Stimulated activated CD8-positive, alpha-beta memory T cell treated with anti-CD3 and anti-CD28 coated beads, Interleukin-7, amount 100 ng/mL, for 24 hours (primary cell): Measurements from ENCODE around the gene UBE2G2.

Experiments used
- DNase-seq: peaks from one replicate; pipeline ENCODE4 v3.0.0-alpha.2; 2020; ENCODE audit warnings: low read depth

UBE2G2 gene

DNA sequence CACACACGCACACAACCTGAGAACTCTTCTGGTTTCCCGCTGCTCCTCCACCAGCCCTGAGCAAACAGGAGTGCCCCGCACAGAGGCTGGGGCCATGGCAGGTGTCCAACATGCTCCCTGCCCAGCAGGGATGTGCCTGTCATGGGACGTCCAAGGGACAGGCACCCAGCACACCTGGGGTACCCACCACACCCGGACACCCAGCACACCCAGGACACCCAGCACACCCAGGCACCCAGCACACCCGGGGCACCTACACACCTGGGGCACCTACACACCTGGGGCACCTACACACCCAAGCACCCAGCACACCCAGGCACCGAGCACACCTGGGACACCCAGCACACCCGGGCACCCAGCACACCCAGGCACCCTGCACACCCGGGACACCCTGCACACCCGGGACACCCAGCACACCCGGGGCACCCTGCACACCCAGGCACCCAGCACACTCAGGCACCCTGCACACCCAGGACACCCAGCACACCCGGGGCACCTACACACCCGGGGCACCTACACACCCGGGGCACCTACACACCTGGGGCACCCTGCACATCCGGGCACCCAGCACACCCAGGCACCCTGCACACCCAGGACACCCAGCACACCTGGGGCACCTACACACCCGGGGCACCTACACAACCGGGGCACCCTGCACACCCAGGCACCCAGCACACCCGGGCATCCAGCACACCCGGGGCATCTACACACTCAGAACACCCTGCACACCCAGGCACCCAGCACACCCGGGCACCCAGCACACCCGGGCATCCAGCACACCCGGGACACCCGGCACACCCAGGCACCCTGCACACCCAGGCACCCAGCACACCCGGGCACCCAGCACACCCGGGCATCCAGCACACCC, 37.9 kb downstream of the UBE2G2 start:
- no peak for DNase-seq

- no peak for DNase-seq
Observed at GRCh38 chr21:44763050-44763378, 38.6 kb downstream of the UBE2G2 start.

DNA sequence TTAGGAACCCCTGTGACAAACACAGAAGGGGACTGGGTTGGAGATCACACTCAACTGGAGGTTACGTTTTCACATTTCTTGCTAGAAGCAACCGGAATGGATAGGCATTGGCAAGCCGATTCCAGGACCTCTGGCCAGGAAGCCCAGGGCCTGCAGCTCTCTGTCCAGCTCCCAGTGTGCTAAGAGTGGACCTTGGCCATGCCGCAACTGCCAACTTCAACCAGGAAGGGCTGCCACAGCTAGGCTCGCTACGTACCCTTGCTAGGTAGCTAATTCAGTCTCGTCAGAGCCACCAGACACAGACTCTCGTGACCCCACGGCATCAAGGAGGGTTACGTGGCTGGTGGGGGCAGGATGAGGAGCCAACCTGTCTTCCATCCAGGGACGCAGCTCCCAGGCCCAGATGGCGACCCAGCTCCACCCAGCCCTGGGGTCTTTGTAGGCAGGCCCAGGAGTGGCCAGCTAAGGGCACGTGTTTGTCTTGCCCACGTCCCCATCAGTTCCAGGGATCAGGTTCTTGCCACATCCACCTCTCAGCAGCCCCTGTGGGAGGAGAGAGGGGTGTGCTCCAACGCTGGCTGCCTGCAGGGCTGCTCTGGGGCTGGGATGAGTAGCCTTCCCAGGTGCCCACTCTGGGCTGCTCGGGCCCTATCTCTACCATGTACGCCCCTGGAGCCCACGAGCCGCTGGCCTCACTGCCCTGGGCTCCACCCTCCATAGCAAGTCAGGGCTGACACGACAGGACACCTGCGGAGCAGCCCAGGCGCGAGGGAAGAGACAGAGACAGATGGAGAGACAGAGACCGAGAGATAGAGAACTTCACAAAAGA, 39.2 kb downstream of the UBE2G2 start:
- DNase-seq: no peak

GRCh38 chr21:44761747-44762208, 39.8 kb downstream of the UBE2G2 start:
- no peak for DNase-seq

DNA sequence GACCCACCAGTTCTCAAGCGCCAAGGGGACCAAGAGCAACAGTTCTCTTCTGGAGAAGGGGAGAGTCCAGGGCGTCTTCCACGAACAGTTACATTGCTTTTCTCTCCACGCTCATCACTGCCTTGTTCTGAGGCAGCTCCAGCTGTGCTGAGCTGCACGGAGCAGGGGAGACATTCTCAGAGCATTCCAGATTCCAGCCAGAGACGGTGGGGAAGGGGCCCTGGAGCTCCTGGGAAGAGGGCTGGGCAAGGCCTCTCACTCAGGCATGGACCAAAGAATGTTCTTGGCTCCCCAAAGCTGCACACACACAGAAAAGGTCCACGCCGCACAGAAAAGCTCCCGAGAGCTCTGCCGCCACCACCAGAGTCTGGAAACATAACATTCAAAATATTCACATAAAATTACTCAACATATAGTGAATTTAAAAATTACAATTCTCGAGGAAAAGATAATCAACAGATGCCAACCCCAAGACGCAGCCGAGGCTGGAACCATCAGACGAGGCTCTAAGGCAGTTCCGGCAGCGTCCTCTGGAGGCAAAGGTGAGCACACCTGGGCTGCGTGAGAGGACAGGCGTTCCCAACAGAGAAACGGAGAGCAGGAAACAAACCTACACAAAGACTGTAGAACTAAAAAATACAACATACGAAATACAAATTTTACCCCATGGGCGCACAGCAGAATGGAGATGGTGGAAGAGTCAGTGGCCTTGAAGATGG, 40.5 kb downstream of the UBE2G2 start:
- no peak for DNase-seq

GRCh38 chr21:44760376-44760775, 41.2 kb downstream of the UBE2G2 start:
- no peak for DNase-seq

GRCh38 chr21:44759628-44760285, 41.9 kb downstream of the UBE2G2 start:
- DNase-seq: no peak

GRCh38 chr21:44758781-44759627, 42.6 kb downstream of the UBE2G2 start:
- no peak for DNase-seq

GRCh38 chr21:44758141-44758561, 43.5 kb downstream of the UBE2G2 start:
- DNase-seq: no peak

DNA sequence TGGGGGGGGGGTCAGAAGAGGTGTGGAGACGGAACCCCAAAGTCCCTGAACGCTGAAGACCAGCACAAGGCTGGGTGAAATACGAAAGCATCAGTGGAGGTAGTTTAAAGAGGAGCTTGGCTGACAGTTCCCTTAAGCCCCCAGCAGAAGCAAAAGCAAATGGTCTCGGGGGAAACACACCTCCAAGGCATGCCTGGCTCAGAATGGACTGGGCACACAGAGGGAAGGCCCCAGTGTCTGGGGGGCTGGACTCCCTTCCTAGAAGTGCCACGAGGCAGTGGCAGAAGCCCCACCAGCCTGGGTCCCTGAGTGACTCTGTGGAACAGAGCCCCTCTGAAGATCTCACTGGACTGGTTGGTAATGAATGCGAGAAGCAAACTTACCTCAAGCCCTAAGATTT, 43.9 kb downstream of the UBE2G2 start:
- DNase-seq: no peak

DNA sequence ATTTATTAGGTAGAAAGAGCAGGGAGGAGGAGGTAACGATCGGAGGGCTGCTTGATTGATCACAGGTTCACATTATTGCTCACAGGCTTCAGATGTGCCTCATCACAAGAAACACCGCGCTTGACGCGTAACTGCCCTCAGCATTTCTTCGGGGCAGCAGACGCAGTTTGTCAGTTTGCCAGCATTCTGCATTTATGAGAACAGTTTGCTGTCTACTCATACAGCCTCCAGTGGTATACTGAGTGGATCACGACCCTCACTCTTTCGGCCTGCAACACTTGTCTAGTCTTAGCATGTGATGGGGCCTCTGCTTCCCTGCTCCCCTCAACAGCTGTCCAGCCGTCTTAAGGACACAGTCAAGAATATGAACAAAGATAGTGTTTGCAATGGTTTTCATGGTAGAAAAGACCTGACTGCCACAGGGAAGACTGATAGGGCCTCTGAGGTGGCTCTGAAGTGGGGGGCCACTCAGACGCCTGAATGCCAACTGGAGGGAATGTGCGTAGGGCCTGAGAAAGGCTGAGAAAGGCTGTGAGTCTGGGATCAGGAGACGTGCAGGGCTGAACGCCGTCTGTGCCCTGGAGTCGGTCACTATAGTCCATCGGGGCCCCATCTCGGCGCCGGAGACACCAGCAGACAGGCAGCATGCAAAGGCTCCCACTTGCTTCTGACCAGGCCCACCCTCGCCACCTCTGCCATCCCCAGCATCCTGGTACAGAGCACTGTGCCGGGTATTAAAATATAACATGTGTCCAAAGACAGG, 45.0 kb downstream of the UBE2G2 start:
- no peak for DNase-seq

DNA sequence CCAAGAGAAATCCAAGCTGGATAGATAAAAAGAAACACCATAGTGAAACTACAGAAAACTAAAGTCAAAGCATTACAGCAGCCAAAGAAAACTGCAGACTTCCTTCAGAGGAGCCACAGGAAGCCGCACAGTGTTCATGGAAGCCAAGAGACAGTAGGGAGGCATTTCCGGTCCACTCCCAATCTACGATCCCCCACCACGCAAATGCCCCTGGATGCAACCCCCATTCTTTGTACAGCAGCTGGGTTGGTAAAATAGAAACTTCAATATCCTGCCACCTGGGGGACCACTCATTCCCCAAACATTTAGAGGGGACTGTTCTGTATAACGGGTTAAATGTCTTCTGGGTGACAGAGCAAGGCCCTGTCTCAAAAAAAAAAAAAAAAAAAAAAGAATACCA, 46.4 kb downstream of the UBE2G2 start:
- no peak for DNase-seq

DNA sequence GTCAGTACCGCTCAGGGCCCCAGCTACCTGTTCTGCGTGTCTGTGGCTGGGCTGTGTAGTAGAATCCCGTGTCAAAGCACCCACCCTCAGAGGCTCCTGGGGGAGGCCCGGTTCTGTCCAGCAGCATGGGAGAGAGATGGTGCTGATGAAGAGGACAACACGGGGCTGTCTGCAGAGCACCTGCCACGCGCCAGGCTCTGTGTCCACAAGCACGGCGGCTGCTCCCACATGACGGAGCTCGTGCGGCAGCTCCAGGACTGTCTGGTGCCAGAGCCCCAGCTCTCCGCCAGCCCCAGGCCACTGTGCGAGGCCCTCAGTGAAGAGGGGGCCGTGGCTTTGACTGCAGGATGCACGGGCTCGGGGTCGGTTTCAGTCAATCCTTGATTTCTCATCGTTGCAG, 48.3 kb downstream of the UBE2G2 start:
- DNase-seq: no peak

GRCh38 chr21:44752671-44753235, 48.9 kb downstream of the UBE2G2 start:
- DNase-seq: no peak

DNA sequence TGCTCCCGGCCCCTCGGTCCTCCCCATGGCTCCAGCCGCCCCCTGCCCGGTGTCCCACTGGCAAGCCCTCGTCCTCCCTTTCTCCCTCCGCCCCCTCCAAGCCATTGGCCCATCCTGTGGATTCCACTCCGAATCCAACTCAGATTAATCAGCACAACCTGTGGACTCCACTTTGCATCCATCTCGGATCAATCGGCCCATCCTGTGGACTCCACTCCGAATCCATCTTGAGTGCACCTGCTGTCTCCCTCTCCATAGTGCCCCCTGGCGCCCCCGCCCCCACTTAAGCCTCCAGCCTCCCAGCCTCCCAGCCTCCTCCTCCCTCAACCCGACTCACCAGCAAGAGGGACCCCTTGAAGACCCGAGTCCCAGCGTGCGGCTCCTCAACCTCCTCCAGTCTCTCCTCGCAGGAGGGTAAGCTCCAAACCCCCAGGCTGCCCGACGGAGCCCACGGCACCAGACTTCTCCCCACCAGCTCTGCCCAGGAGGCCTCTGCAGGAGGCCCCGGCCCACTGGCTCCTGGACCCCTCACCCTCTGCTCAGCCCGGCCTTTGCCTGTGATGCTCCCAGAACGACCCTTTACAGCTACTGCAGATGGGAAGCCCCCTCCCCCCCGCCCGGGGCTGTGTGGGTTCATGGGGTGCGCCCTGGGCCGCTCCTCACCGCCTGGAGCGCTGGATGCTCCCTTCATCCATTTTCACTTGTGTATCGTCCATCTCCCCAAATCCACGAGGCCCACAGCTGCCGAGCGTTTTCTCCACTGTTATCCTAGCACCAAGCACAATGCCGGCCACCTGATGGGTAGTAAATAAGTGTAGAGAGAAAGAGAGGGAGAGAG, 49.6 kb downstream of the UBE2G2 start:
- DNase-seq: no peak

DNA sequence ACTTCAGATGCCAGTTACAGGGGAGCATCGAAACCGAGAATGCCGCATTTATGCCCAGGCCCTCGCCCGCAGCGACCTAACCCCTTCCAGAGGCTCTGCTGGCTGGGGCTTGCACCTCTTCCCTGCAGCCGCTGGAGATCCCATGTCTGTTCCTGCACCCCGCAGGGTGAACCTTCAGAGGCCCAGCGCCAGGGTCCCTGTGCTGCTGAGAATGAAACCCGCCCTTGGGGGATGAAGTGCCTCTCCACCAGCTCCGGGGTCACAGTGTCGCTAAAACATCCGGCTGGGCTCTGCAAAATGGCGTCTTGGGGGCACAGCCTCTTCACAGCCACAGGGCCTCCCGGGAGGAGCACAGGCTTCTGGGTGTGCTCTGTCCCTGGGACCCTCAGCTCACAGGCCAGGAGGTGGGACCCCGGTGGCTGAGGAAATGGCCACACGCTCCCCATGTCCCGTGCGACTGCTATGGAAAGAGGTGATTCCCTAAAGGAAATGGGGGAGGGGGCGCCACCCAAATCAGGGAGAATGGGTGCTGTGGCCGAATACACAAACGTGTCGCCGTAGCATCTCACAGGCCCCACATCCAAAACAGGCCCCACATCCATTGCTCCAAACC, 50.3 kb downstream of the UBE2G2 start:
- DNase-seq: no peak

GRCh38 chr21:44750675-44751025, 51.0 kb downstream of the UBE2G2 start:
- no peak for DNase-seq

DNA sequence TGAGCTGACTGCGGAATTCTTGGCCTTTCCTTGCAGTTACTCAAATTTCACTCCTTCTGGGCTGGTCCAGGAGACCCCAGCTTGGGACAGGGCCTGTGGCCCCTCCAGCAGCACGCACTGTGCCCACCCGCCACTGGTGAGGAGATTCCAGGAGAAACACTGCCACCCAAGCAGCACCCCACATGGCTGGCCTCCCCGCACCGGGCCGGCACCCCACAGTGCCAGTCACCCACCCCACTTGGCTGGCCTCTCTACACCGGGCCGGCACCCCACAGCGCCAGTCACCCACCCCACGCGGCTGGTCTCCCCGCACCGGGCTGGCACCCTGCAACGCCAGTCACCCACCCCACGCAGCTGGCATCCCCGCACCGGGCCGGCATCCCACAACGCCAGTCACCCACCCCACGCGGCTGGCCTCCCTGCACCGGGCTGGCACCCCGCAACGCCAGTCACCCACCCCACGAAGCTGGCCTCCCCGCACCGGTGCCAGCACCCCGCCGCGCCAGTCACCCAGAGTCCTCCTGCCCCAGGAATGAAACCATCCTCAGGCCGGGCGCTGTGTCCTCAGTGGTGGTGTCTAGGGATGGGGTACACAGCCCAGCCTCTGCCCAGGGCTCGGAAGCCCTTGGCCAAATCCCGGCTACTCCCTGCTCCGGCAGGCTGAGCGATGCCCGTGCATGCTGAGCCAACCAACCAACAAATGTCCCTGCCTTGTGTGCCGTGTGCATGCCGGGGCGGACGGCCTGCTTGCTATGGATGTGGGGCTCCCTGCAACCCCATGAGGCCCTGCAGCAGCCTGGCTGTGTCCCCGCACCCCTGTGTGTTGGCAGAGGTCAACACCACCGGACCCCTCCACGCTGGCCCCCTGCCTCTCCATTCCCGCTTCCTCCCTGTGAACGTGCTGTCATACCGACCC, 51.6 kb downstream of the UBE2G2 start:
- DNase-seq: no peak
